Hepatocyte (in vitro differentiated cells): Measurements from ENCODE around the gene SPSB4.

ENCODE experiments used
- CTCF ChIP-seq: fragments of 200-600 bp; sonication (generic); IDR thresholded peaks from 2 replicates; pipeline ENCODE4 v1.5.1; 2016; ENCODE audit warnings: antibody characterized with exemption, mild to moderate bottlenecking; ENCODE audit not compliant: poor library complexity
- EZH2 ChIP-seq: fragments of 200-600 bp; sonication (generic); IDR thresholded peaks from 2 replicates; pipeline ENCODE4 v1.6.1; 2016; ENCODE audit warnings: antibody characterized with exemption, mild to moderate bottlenecking, borderline replicate concordance

GRCh38 chr3:141047168-141047567 is 4.0 kb upstream of the SPSB4 start:
- TF ChIP-seq CTCF: no peak
- no peak for TF ChIP-seq EZH2
